OCI-M2 (cell line): ENCODE measurements around the gene TIPARP.
"Not testable (repeated sequence)": the region's sequence is repeated elsewhere in the genome, so short reads cannot be mapped to it uniquely, and the experiment has no call there.

ENCODE experiments used
- DNase-seq: peaks from one replicate; lab custom pipeline; 2025; ENCODE audit not compliant: unreplicated experiment; lab: John Stamatoyannopoulos, UW

The TIPARP gene

GRCh38 chr3:156710429-156710828 lies 36.0 kb downstream of the TIPARP start:
- no peak for DNase-seq

DNA sequence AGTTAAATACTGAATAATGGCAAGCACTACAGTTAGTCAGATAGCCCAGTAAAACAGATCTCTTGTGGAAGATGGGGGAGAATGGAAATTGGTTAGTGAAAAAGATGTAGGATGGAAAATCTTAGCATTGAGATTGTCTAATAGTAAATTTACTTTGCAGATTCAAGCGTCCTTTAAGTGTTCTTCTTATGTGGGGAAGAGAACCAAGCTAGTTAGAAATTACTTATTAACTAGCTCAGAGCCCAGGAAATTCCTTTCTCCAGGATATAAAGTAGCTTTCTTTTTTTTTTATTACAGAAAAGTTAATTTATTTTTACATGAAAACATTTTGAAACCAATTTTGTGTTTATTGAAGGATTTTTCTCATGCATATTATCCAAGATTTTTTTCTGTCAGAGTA lies 36.7 kb downstream of the TIPARP start:
- no peak for DNase-seq

- not testable (repeated sequence) for DNase-seq
Observed at GRCh38 chr3:156711944-156712343, 37.6 kb downstream of the TIPARP start.

DNA sequence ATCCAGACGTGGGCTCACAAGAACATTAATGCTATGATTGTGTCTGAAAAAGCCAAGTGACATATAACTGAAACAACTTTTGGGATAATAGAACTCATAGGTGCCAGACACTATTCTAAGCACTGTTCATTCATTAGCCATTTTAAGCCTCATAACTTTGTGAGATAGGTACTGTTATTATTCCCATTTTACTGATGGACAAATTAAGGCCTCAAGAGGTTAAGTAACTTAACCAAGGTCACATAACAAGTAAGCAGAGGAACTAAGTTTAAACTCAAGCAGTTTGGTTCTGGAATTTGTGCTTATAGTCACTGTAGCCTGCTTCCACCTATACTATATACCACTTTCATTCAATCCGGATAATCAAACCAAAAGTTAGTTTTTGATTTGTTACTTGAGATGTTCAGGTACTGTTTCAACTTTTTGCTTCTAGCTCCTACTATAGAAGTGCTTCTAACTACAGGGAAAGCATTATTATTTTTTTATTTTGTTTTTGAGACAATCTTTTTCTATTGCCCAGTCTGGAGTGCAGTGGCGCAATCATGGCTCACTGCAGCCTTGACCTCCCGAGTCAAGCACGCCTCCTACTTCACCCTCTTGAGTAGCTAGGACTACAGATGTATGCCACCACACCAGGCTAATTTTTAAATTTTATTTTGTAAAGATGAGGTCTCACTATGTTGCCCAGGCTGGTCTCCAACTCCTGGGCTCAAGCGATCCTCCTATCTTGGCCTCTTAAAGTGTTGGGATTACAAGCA lies 41.9 kb downstream of the TIPARP start:
- no peak for DNase-seq

- no peak for DNase-seq
Observed at GRCh38 chr3:156718622-156719306, 44.4 kb downstream of the TIPARP start.

DNA sequence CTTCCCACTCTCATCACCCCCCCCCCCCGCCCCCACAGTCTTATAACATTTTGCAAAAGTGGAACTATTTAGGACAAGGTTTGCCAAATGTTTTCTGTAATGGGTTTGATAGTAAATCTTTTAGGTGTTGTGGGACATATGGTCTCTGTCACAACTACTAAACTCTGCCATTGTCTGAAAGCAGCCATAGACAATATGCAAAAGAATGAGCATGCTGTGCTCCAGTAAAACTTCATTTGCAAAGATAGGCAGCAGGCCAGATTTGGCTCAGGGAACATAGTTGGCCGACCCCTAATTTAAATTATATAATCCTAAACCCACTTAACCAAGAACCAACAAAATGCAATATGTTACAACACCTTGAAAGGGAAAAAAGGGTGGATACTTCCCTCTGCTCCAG lies 46.4 kb downstream of the TIPARP start:
- no peak for DNase-seq

DNA sequence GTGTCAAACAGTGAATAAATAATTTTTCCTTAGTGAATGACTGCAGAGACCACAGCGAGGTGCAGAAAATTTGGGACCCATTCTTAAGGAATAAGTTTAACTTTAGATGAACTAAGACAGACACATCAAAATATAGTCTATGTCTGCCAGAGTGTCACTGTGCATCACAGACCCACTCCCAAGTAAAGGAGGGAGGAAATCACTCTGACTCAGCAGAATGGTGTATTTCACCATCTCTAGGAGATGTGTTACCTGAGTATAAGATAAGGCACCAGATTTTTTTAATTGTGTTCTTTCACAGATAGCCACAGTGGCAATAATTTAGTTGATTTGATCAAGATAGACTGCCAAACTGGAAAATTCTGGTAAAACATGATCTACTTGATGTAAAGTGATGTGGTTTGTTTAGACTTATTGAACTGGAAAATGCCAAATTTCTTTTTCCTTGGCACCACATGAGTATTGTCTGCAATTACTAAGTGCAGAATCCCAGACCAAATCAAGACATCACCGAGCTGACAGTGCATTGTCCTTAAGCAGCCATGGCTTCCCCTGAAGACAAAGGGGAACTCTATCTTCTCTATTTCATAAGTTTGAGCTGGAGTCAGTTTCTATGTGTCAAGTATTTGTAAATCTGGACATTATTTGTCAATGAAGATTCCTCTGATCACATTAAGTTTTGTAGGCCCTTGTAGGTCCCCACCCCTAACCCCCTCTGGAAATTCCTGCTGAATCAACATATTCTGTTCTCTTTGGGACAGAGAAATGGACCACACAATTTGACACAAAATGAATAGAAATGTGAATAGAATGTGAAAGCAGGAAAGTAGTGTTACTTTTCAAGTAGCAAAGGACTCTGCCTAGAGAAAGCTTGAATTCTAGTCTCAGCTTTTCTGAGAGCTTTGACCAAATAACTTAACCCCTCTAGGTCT lies 47.6 kb downstream of the TIPARP start:
- no peak for DNase-seq

DNA sequence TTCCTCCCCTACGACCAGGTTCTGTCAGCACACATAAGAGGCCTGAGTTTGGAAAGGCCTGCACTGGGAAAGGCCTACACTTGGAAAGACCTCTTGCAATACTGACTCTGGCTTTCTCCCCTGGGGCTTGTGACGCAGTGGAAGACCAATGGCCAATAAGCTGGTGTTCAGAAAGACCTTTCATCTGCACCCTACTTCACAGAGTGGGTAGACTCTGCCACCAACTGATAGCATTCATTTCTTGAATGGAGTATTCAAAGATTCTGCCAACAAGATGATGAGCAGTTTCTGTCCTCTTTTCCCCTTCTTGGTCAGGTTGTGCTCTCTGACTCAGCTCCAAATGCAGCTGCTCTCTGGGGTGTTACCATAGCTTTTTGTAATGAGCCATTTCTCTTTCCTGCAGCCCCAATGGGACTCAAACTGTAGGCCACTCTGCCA lies 48.8 kb downstream of the TIPARP start:
- DNase-seq = no peak

GRCh38 chr3:156725682-156726081 lies 51.3 kb downstream of the TIPARP start:
- no peak for DNase-seq

- no peak for DNase-seq
Observed at GRCh38 chr3:156726456-156726855, 52.1 kb downstream of the TIPARP start.

DNA sequence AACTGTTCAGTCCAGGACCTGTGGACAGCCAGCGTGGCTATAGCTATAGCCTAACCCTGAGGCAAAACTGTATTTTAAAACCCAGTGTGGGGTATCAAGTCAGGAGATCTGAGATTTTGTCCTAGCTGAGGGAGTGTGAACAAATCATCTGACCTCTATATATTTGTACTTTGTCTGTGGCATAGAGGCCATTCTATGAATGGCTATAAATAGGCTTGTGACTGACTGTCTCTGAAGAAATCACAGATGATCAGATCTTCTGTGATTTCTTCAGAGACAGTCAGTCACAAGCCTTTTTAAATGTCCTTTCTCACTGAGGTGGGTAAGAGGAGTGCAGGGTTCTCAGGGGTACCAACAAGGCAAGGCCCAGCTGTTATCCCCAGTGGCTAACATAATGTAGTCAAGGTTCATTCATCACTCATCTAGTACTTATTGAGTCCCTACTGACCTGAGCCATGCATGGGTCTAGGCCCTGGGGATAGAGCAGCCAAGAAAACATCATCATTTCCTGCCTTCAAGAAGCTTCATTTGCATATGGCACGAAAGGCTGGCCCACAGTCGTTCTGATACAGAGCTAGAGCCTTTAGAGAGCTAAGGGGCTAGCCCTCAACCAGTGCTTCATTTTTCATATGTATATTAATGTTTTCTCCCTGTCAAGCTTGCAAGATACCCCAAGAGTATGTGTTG lies 53.3 kb downstream of the TIPARP start:
- no peak for DNase-seq

DNA sequence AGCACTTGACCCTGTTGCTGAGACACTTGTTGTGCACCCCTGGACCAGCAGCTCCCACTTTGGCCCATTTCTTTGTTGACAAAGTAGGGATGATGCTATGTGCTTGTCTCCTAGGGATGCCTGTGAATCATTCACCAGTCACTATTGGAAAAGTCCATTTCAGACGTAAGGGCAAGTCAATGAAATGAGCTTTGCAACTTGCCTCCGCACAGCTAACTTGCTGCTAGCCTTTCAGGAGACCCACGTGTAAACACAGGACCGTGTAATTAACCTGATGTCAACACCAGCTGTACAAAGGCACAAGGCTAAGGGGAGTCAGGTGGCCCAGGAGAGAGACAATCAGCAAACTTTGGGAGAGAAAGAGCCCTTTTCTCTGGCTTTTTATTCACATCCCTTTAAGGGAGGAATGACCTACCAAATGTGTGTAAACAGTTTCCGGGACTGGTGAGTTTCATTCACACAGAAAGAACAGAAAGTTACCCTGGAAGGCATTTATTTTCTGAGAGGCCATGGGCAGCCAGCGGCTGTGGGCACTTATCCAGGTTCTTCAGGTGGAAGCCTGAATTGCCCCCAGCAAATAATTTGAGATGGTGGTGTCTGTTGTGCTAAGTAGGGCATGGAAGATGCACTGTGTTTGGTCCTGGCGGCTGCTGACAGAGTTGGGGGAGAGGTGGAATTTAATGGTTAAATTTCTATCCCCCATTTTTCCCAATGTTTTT lies 54.0 kb downstream of the TIPARP start:
- DNase-seq = no peak

GRCh38 chr3:156729460-156730179 lies 55.2 kb downstream of the TIPARP start:
- no peak for DNase-seq

- DNase-seq = no peak
Observed at GRCh38 chr3:156731813-156732212, 57.4 kb downstream of the TIPARP start.

GRCh38 chr3:156732261-156732660 lies 57.9 kb downstream of the TIPARP start:
- DNase-seq = no peak

DNA sequence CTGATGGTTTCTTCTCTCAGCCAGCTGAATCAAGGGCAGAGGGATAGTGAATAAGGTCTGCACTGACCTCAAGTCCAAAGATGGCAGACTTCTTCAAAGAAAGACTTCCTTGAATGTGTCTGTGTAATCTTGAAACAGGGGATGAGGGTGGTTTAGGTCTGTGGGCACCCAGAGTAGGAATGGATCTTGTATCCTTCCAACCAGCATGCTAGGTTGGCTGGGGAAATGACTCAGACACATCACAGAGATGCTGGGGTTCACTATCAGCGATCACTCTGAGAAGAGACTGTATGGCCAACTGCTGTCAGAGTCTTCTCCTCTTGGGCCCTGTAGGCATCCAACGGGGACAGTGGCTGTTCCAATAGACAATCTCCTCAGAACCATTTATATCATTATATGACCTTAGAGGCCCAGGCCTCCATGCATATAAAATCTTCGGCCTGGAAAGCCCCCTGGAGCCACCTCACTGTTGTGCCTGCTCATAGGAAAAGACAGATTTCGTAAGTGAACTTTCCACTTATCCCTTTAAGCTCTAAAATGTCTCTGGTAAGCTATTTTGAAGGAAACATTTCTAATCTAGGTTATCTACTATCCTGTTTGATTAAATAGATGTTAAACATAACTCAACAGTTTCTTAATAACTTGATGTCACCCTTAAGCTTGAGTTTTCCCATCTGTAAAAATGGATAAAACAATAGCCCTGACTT lies 58.5 kb downstream of the TIPARP start:
- DNase-seq = no peak

DNA sequence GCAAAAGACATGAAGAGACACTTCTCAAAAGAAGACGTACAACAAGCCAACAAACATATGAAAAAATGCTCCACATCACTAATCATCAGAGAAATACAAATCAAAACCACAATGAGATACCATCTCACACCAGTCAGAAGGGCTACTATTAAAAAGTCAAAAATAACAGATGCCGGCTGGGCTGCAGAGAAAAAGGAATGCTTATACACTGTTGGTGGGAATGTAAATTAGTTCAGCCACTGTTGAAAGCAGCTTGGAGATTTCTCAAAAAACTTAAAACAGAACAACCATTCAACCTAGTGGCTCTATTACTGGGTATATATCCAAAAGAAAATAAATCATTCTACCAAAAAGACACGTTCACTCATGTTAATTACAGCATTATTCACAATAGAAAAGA lies 60.3 kb downstream of the TIPARP start:
- DNase-seq = not testable (repeated sequence)

DNA sequence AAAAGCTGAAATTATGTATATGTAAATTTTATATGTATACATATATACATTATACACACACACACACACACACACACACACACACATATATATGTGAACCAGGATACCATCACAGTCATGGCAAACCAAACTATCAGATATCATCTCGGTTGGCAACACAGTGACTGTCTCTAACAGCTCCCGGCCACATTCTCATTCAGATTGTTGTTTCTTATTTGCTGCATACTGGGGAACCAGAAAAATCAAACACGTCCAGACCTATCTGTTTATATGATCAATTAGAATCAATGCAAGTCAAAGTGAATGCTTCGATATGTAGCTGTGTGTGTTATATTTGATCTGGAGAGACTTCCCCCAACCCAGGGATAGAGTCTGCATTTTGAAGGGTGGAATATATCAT lies 61.1 kb downstream of the TIPARP start:
- DNase-seq = no peak

- not testable (repeated sequence) for DNase-seq
Observed at GRCh38 chr3:156737049-156737448, 62.7 kb downstream of the TIPARP start.
